CD1c-positive myeloid dendritic cell (primary cell): ENCODE data around the gene PLPP4.

ENCODE experiments used
- DNase-seq: peaks from one replicate; pipeline ENCODE4 v3.0.0-alpha.2; 2016; ENCODE audit errors: extremely low spot score

The PLPP4 gene

GRCh38 chr10:120486671-120487205, 29.7 kb downstream of the PLPP4 start:
- DNase-seq = no peak

DNA sequence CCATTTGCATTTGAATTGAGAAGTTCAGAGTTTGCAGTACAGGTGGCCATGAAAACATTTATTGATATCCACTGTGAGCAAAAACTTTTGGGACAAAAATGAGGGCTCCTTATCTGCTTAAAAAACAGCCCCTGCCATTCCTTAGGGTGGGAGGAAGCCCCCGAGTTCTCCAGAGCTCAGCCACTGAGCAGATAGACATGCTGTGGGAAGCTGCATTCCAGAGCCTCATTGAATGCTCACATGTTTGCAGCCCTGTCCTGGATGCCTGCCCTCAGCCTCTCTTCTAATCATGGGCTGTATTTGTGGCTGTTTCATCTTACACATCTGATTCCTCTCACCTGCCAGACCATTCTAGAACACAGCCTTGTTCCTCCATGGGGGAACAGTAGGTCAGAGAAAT, 33.3 kb downstream of the PLPP4 start:
- DNase-seq = no peak

DNA sequence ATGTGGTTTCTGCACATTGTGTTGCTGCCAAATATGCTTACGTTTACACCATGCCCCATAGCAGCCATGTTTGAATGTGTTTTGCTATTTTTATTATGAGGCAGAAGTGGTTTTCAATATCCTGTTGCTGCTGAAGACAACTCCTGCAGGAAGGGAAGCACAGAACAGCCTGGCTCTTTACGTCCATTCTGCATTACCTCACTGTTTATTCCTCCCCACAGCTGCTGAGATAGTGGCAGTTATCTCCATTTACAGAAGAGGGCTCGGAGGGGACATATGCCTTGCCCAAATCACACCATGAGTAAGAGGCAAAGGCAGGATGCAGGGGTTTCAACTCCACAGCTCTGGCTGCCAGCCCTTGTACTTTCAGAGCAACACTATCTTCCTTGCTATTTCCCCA, 35.3 kb downstream of the PLPP4 start:
- no peak for DNase-seq

GRCh38 chr10:120493411-120494312, 36.6 kb downstream of the PLPP4 start:
- no peak for DNase-seq

GRCh38 chr10:120494313-120494710, 37.3 kb downstream of the PLPP4 start:
- DNase-seq = no peak

GRCh38 chr10:120495226-120496009, 38.4 kb downstream of the PLPP4 start:
- no peak for DNase-seq

DNA sequence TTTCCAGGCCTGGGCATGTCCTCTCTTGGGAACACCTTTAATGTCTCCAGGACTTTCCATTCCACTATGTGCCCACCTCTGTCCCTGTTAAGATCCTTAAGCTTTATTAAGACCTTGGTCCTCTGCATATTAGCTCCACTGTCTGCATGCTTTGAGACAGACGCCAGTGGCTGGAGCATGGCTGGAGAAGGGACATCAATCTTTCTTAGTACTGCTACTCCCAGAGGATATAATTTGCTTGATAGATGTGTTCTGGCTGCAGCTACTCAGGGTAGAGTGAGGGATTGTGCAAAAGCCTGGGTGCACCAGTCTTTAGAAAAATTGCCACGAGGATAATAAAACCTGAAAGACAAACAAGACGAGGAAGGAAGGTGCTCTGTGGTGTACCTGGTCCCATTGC, 42.9 kb downstream of the PLPP4 start:
- DNase-seq = no peak

GRCh38 chr10:120503689-120504088, 46.7 kb downstream of the PLPP4 start:
- DNase-seq = no peak

DNA sequence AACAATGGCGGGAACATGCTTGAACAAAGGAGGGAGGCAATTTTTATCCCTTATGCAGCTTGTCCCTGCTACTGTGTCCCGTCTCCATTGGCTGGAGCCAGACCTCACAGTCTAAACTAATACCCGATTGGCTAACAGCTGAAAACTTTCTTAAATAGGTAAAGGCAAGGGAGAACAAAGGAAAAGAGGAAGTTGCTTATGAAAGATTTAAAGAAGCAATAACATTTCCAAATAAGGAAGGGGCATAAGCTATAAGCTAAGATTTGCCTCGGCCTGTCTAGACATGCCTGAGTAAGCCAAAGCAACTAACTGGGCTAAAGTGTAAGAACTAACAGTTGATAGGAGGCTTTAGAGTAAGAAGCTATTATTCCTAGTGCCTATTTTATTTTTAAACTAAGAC, 47.2 kb downstream of the PLPP4 start:
- DNase-seq = peak; percentile 8

- DNase-seq = no peak
Measured at GRCh38 chr10:120505056-120505455, 48.0 kb downstream of the PLPP4 start.

DNA sequence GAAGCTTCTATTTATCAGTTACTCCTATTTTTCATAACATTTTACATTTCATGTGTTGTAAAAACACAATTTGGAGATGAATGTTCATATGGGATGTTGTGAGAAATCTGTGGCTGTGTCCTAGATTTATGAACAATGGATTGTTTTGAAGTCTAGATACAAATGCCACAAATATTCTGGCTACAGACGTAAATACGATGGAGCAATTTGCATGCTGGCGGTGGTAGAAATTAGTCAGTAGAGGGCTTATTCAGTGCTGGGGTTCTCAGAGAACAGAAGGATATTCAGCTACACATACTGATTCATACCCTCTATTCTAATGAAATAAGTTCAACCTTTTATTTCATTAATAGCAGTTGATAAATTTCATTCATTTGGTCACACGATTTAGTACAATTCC, 48.8 kb downstream of the PLPP4 start:
- DNase-seq = no peak

DNA sequence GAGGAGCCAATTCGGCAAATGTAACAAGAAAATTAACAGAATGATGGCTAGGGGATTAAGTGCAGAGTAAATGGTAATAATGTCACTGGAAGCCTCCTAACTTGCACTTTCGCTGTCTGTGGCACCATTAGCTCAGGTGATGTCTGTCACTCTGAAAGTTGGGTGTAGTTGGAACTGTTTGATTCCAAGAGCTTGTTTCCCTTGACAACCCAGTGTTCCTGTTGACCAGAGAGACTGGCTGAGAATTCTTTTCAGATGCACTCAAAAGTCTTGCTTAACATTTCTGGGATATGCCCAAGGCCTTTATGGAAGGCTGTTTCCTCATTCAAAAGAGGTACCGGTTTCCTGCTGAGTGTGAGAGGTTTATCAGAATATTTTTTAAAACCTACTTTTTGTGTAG, 49.6 kb downstream of the PLPP4 start:
- no peak for DNase-seq

DNA sequence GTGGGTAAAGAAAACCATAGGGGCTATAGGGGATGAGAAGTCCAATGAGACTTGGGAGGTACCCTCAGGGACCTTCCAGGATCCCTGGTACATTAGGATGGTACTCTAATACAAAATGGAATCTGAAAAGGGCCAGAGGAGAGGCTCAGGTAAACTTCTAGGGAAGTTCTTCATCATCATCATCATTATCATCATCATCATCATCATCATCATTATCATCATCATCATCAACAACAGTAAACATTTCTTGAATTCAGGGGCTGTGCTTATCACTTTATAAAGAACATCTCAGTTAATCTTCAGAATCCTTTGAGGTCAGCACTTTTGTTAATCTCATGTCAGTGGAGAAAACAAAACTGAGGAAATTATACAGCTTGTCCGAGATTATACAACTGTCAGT, 50.1 kb downstream of the PLPP4 start:
- no peak for DNase-seq

- DNase-seq = no peak
Measured at GRCh38 chr10:120507651-120508050, 50.6 kb downstream of the PLPP4 start.

- DNase-seq = no peak
Measured at GRCh38 chr10:120508393-120508792, 51.4 kb downstream of the PLPP4 start.

DNA sequence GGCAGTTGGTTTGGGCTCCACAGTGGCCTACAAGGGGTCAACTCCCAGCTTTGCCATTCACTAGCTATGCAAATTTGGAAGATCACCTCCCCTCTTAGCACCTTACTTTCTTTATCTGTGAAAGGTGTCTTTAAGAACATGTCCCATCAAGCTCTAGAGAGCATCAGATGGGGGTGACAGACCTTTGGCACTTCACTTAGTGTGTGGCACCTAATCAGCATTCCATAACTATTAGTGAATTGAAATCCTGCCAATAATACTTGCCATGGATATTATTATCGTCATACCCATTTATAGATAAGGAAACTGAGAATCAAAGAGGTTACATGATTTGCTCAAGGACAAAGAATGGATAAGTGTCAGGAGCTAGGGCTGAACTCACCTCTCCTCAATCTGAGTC, 51.9 kb downstream of the PLPP4 start:
- DNase-seq = no peak

DNA sequence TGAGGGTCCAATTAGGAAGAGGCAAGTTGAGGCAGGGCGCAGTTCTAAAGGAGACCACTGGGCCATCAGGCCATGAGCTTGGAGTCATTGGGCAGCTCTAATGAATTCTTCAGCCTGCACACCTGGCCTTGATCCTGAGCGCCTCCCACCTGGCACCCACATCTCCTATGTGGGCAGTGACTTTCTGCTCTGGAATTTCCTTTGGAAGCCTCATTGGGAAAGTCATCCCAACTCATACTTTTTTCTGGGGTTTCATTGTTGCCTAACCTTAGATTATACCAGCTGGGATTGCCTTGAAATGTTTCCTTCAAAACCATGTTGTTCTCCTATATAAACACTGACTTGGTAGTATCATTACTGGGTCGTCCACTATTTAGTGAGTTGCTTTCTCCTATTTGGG, 54.1 kb downstream of the PLPP4 start:
- DNase-seq = no peak

DNA sequence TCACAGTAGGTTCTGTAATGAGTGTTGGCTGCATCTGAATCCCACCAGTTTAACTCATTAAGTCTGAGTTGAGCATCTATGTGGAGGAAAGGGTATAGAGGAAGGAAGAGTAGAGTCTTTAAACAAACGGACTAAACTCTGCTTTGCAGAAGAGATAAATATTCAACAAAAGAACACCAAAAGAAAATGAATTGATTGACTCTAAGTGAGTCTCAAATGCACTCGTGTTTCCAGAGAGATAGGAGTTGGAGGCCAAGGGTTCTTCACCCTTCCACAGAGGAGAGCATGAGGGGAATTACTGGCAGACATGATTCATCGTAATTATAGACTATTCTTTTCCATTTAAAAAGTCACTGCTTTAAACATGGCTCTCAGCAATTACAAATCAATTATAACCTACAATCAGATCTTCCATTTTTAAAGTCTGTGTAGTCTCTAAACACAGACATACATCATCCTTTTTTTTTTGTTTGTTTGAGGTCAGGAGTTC, 56.3 kb downstream of the PLPP4 start:
- DNase-seq = no peak

GRCh38 chr10:120514035-120514620, 57.1 kb downstream of the PLPP4 start:
- DNase-seq = peak; percentile 9

DNA sequence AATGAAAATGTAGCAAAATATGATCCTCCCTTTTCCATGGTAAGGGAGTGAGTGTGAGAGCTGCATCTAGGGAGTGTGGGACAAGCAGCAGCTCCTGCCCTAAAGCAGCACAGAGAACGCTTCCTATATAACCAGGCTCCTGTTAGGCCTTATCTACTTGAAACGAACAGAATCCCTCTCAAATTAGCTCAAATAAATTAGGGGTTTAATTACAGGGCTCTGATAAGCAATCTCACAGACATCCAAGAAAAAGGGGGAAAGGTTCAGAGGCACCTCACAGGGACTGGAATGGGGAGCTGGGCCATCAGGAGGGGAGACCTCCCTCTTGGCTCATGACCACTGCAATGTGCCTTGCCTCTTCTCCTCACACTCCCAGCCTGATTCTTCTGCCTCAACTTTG, 57.9 kb downstream of the PLPP4 start:
- no peak for DNase-seq

DNA sequence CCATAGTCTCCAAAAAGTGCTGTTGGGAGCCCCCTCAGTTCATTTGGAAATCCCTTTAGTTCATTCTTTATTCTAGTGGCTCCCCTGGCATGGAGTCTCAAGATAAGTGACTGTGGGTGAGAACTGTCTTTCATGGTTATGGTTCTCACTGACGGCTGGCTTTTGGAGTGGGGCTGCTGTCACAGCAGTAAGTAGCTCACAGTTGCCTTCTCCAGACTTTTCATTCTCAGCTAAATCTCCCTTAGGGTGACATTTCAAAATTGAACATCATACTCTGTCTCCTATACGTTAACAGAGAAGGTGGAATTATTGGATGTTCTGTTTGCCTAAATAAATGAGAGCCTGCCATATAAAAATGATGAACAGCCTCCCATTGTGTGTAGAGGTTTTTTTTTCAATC, 58.7 kb downstream of the PLPP4 start:
- no peak for DNase-seq

DNA sequence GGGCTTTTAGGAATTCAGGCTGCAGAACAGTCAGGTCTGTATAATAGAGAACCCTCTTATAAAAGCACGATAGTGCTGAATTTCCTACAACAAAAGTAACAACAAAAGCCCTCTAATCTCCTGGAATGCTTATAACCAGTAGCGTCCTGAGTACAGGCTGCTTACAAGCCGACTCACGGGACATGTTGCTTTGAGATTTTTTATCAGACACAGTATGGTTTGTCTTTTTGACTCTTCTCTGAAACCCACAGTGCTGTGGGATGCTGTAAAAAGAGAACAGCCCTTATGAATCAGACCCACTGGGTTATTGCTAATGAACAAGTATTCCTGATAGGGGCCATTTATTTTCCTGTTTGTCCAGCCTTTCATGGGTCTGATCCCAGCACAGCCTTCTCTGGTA, 59.4 kb downstream of the PLPP4 start:
- no peak for DNase-seq
